ENCODE measurements around the gene IL17RC. TPM values are rescaled to one million over a fixed set of nuclear protein-coding genes. Genes with fewer than 3 reads are reported as not detected.

IL17RC gene
- total RNA-seq, 2 donors from 2014 or later = 21.2 to 26.8 TPM

DNA sequence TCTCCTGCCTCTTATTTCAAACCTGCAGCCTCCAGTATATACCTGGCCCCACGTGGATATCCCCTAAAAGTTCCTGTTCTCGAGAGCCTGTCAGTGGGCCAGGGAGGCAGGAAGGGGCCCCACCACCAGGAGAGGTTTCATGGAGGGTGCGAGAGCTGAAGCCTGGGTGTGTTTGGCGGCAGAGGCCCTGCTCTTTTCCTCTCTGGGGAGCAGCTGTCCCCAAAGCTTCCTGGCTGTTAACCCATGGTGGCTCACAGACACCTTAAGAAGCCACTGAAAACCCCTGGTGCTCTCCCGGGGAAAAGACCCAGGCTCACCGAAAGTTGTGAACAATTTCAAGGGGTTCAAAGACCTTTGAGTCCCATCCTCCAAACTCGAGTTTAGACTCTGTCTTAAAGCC lies 34.2 kb downstream of the IL17RC start:
- no peak for DNase-seq
- peaks cover 5% of the 10 kb centered on the region for H3K4me1 ChIP-seq
- H3K27ac ChIP-seq = no peak overlapping the region
- intact Hi-C loops (cut with DNase I) = no loop called here
- no peak overlapping the region for H3K4me3 ChIP-seq
- H3K9ac ChIP-seq (ENCODE audit: low read depth in 2 of 2, low read length in 2 of 2) = no peak overlapping the region
- TF ChIP-seq, protein P1, sequence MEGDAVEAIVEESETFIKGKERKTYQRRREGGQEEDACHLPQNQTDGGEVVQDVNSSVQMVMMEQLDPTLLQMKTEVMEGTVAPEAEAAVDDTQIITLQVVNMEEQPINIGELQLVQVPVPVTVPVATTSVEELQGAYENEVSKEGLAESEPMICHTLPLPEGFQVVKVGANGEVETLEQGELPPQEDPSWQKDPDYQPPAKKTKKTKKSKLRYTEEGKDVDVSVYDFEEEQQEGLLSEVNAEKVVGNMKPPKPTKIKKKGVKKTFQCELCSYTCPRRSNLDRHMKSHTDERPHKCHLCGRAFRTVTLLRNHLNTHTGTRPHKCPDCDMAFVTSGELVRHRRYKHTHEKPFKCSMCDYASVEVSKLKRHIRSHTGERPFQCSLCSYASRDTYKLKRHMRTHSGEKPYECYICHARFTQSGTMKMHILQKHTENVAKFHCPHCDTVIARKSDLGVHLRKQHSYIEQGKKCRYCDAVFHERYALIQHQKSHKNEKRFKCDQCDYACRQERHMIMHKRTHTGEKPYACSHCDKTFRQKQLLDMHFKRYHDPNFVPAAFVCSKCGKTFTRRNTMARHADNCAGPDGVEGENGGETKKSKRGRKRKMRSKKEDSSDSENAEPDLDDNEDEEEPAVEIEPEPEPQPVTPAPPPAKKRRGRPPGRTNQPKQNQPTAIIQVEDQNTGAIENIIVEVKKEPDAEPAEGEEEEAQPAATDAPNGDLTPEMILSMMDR (IDR thresholded peaks at IDR 0.05) = no peak
- no peaks in the 10 kb centered on the region for H3K36me3 ChIP-seq
- H3K27me3 ChIP-seq = no peaks in the 10 kb centered on the region
- H3K9me3 ChIP-seq = no peaks in the 10 kb centered on the region

DNA sequence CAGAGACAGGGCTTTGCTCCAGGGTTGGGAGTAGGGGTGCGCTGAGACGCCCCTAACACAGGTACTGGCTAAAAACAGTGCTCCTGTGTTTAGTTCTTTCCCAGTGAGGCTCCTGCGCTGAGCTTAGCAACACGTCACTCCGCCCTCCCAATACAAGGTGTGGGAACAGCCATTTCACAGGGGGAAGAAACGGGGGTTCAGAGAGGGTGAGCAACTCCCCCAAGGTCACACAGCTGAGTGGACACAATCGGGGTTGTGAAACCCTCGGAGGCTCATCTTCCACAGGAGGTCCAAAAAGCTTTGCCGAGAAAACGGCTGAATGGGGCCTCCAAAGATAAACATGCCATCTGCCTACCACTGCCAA lies 34.7 kb downstream of the IL17RC start:
- Histone ChIP-seq H3K9ac (ENCODE audit: low read depth in 2 of 2, low read length in 2 of 2) (peak overlapping the region in 1 of 2 donors; percentile 69), H3K9me3 (no peaks in the 10 kb centered on the region), H3K36me3 (no peaks in the 10 kb centered on the region), H3K27ac (no peak overlapping the region), H3K4me3 (peak overlapping the region; percentile 39), H3K27me3 (no peaks in the 10 kb centered on the region), H3K4me1 (peaks cover 5% of the 10 kb centered on the region)
- intact Hi-C loops (cut with DNase I) = no loop called here
- TF ChIP-seq, protein P1 (IDR thresholded peaks at IDR 0.05) = no peak
- DNase-seq = no peak

DNA sequence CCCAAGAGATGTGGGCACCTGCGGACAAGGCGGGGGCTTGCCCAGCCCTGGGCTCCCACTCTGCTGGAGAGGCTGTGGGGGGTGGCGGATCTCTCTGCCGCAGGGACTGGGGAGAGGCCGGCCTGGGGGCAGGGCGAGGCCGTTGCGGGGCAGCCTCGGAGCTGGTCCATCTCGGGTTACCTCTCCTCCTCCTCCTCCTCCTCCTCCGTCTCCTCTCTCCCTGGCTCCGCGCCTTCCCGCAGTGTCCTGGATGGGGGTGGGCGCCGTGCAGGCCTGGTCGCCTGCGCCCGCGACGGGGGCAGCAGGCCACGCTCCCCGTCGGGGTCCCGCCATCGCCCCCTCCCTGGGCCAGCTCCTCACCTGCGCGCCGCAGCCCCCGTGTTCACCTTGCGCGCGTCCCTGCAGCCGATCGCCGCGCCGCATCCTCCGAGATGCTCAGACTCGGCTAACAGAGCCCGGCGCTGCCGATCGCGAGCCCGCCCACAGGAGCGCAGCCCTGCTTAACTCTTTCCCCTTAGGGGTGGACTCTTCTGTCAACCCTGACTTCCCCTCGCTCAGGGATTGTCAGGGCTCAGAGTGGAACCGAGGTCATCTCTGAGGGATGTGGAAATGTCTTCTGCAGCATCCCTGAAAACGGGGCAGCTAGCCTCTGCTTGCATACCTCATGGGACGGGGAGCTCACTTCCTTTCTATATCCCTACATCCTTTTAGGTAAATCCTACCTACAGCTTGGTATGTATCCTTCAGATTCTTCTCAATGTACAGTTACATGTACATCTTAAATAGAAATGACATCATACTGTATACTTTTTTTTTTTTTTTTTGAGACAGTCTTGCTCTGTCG lies 35.3 kb downstream of the IL17RC start, which contains the start of gene PRRT3:
PRRT3 (minus strand) TSS at position 447 of the 844 bp plus-strand sequence. CDS start 2,293 bp downstream, outside the sequence.
- no peaks in the 10 kb centered on the region for H3K9me3 ChIP-seq
- intact Hi-C loops (cut with DNase I) = no loop called here
- H3K4me1 ChIP-seq = peaks cover 5% of the 10 kb centered on the region
- TF ChIP-seq, protein P1 (IDR thresholded peaks at IDR 0.05) = no peak
- H3K4me3 ChIP-seq = peak within 1 kb of the TSS; percentile 39
- no peak within 1 kb of the TSS for H3K27ac ChIP-seq
- H3K36me3 ChIP-seq = no peaks in the 10 kb centered on the region
- no peak for DNase-seq
- no peaks in the 10 kb centered on the region for H3K27me3 ChIP-seq
- H3K9ac ChIP-seq (ENCODE audit: low read depth in 2 of 2, low read length in 2 of 2) = peak within 1 kb of the TSS in 1 of 2 donors; percentile 69

DNA sequence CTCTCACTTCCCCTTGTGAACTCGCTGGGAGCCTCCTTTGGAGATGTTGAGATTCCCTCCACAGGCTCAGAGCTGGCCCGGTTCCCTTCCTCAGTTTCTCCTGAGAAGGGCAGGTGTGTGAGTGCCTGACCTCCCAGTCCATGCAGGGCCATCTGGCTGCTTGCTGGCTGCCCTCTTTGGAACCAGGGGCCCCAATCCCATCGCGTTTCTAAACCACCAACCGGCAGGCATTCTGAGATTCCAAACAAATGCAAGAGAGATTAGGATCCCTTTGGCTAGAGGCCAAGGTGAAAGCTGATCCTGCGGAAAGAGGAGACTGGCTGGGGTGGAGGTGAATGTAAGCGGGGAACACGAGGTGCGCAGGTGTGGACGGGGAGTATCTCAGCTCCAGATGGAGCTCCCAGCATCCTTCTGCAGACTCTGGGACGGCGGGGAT lies 38.2 kb downstream of the IL17RC start:
- H3K9me3 ChIP-seq = no peaks in the 10 kb centered on the region
- intact Hi-C loops (cut with DNase I) = no loop called here
- no peak overlapping the region for H3K4me3 ChIP-seq
- no peaks in the 10 kb centered on the region for H3K36me3 ChIP-seq
- H3K27ac ChIP-seq = no peak overlapping the region
- no peaks in the 10 kb centered on the region for H3K27me3 ChIP-seq
- DNase-seq = no peak
- no peak overlapping the region for H3K9ac ChIP-seq (ENCODE audit: low read depth in 2 of 2, low read length in 2 of 2)
- H3K4me1 ChIP-seq = peaks cover 5% of the 10 kb centered on the region
- TF ChIP-seq, protein P1 (IDR thresholded peaks at IDR 0.05) = no peak

DNA sequence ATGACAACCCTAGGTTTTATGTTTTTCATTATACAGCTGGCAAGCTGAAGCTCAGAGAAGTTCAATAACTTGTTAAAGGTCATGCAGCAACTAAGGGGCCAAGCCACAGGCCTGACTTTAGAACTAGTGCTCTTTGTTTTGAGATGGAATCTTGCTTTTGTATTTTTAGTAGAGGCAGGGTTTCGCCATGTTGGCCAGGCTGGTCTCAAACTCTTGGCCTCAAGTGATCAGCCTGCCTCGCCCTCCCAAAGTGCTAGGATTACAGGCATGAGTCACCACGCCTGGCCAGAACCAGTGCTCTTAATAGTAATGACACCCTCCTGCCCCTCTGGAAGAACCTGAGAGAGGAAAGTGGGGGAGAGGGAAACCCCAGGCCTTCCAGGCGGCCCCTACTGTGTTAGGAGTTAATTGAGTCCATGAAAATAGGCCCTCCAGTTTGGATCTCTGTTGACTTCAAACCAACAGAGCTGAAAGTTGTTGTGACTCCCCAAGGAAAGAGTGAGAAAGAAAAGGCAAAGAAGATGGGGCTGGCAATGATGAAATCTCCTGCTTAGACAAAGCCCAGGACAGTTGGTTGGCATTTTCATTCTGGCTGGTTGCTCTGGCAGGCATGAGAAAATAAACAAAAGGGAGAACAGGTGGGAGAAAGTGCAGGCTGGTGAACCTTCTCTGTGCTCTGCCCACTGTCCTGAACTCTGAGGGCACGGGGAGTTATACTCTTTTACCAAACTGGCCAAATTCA lies 38.9 kb downstream of the IL17RC start:
- TF ChIP-seq, protein P1 (IDR thresholded peaks at IDR 0.05) = no peak
- H3K4me3 ChIP-seq = no peak overlapping the region
- DNase-seq = no peak
- H3K27me3 ChIP-seq = no peaks in the 10 kb centered on the region
- H3K9me3 ChIP-seq = no peaks in the 10 kb centered on the region
- H3K36me3 ChIP-seq = no peaks in the 10 kb centered on the region
- intact Hi-C loops (cut with DNase I) = no loop called here
- no peak overlapping the region for H3K27ac ChIP-seq
- H3K4me1 ChIP-seq = peaks cover 5% of the 10 kb centered on the region
- H3K9ac ChIP-seq (ENCODE audit: low read depth in 2 of 2, low read length in 2 of 2) = no peak overlapping the region
